Neural cell (in vitro differentiated cells): ENCODE results near the gene MID2. TPM values are rescaled to one million over a fixed set of nuclear protein-coding genes. Genes with fewer than 3 reads are reported as not detected.

Experiments used
- H2AFZ ChIP-seq: fragments of 200-600, 300-800 bp; sonication (generic), shearing (Covaris generic); 2 replicates; pipeline ENCODE4 v1.6.0; 2014; ENCODE audit warnings: low read depth, mild to moderate bottlenecking, antibody characterized with exemption, low read length, moderate library complexity
- H3F3A ChIP-seq: fragments of 200-600 bp; shearing (Covaris generic); 2 replicates; pipeline ENCODE4 v1.6.1; 2016; ENCODE audit warnings: mild to moderate bottlenecking, moderate library complexity, mixed read lengths, antibody characterized with exemption, low read length; ENCODE audit not compliant: insufficient read depth, poor library complexity, severe bottlenecking
- H3K27ac ChIP-seq: fragments of 200-600, 300-800 bp; sonication (generic), shearing (Covaris generic); 2 replicates; pipeline ENCODE4 v1.5.1; 2014; ENCODE audit warnings: mild to moderate bottlenecking, low read length, moderate library complexity
- H3K27me3 ChIP-seq: fragments of 300-800, 200-600 bp; sonication (generic), shearing (Covaris generic); 2 replicates; pipeline ENCODE4 v1.6.0; 2014; ENCODE audit warnings: mild to moderate bottlenecking, low read depth, low read length, moderate library complexity; ENCODE audit not compliant: insufficient read depth
- H3K36me3 ChIP-seq: fragments of 300-800, 200-600 bp; sonication (generic), shearing (Covaris generic); 2 replicates; pipeline ENCODE4 v1.5.1; 2014; ENCODE audit warnings: mild to moderate bottlenecking, antibody characterized with exemption, low read length, moderate library complexity; ENCODE audit not compliant: insufficient read depth
- H3K4me2 ChIP-seq: fragments of 300-800, 200-600 bp; sonication (generic), shearing (Covaris generic); 2 replicates; pipeline ENCODE4 v1.6.0; 2014; ENCODE audit warnings: mild to moderate bottlenecking, low read length
- H3K4me3 ChIP-seq: fragments of 300-800, 200-600 bp; sonication (generic), shearing (Covaris generic); 2 replicates; pipeline ENCODE4 v1.5.1; 2014; ENCODE audit warnings: mild to moderate bottlenecking, low read length, moderate library complexity
- H3K79me2 ChIP-seq: fragments of 200-600 bp; shearing (Covaris generic); replicated peaks from 2 replicates; pipeline ENCODE4 v1.6.0; 2014; ENCODE audit warnings: mild to moderate bottlenecking, low read length, moderate library complexity; ENCODE audit not compliant: insufficient read depth
- H3K9ac ChIP-seq: fragments of 300-800, 200-600 bp; sonication (generic), shearing (Covaris generic); 2 replicates; pipeline ENCODE4 v1.6.1; 2016; ENCODE audit warnings: mild to moderate bottlenecking, low read length, mixed read lengths
- H3K9me2 ChIP-seq: fragments of 200-600 bp; shearing (Covaris generic); 2 replicates; pipeline ENCODE4 v1.6.1; 2016; ENCODE audit warnings: mild to moderate bottlenecking, low read length, mixed read lengths; ENCODE audit not compliant: insufficient read depth
- H3K9me3 ChIP-seq: fragments of 200-600, 300-800 bp; sonication (generic), shearing (Covaris generic); 2 replicates; pipeline ENCODE4 v1.6.1; 2016; ENCODE audit warnings: mild to moderate bottlenecking, mixed run types, low read length, moderate library complexity, mixed read lengths
- H4K20me1 ChIP-seq: fragments of 200-600 bp; shearing (Covaris generic); 2 replicates; pipeline ENCODE4 v1.6.1; 2016; ENCODE audit warnings: mild to moderate bottlenecking, mixed run types; ENCODE audit not compliant: insufficient read depth
- CTCF ChIP-seq: fragments of 450-650 bp; IDR thresholded peaks from 2 replicates; pipeline ENCODE4 v1.5.1; 2014; ENCODE audit warnings: antibody characterized with exemption, mild to moderate bottlenecking, moderate library complexity; ENCODE audit not compliant: poor library complexity, severe bottlenecking
- EP300 ChIP-seq: fragments of 450-650 bp; conservative IDR thresholded peaks from 2 replicates; pipeline ENCODE4 v1.6.1; 2014; ENCODE audit warnings: antibody characterized with exemption, mild to moderate bottlenecking, moderate library complexity; ENCODE audit not compliant: poor library complexity, severe bottlenecking
- EZH2 ChIP-seq: fragments of 200-600, 300-800 bp; shearing (Covaris generic), sonication (generic); IDR thresholded peaks from 2 replicates; pipeline ENCODE4 v1.6.1; 2014; ENCODE audit warnings: antibody characterized with exemption, low read length, borderline replicate concordance, mild to moderate bottlenecking; ENCODE audit not compliant: insufficient read depth, poor library complexity, severe bottlenecking
- MXI1 ChIP-seq: fragments of 450-650 bp; conservative IDR thresholded peaks from 2 replicates; pipeline ENCODE4 v1.6.1; 2014; ENCODE audit warnings: antibody characterized with exemption, mild to moderate bottlenecking; ENCODE audit not compliant: poor library complexity, severe bottlenecking
- POLR2AphosphoS5 ChIP-seq: IDR thresholded peaks from 2 replicates; pipeline ENCODE4 v1.6.1; 2012
- RAD21 ChIP-seq: fragments of 450-650 bp; conservative IDR thresholded peaks from 2 replicates; pipeline ENCODE4 v1.6.1; 2014; ENCODE audit warnings: antibody characterized with exemption, mild to moderate bottlenecking, moderate library complexity
- REST ChIP-seq: IDR thresholded peaks from 2 replicates; pipeline ENCODE4 v1.6.1; 2012; ENCODE audit warnings: borderline replicate concordance
- SMC3 ChIP-seq: fragments of 450-650 bp; conservative IDR thresholded peaks from 2 replicates; pipeline ENCODE4 v1.6.1; 2014; ENCODE audit warnings: antibody characterized with exemption, mild to moderate bottlenecking, moderate library complexity; ENCODE audit not compliant: poor library complexity
- TAF1 ChIP-seq: IDR thresholded peaks from 2 replicates; pipeline ENCODE4 v1.6.1; 2012; ENCODE audit warnings: low read depth
- polyA plus RNA-seq: library from polyadenylated mRNA; depleted of rRNA; stranded (reverse); fragments of >200 nt; gene quantifications from 2 replicates; pipeline ENCODE4 v1.2.3, GENCODE V29; 2014

MID2 gene
- polyA plus RNA-seq, 1 donor from 2014 or later, result 4.2 TPM

GRCh38 chrX:107818900-107819521 is 6.7 kb upstream of the MID2 start:
- Histone ChIP-seq H3K27me3 (no peaks in the 10 kb centered on the region), H3K9ac (no peak overlapping the region), H4K20me1 (no peaks in the 10 kb centered on the region), H3K9me3 (no peaks in the 10 kb centered on the region), H3K79me2 (no peaks in the 10 kb centered on the region), H3K4me3 (no peak overlapping the region), H3F3A (no peaks in the 10 kb centered on the region), H3K27ac (no peak overlapping the region), H3K4me2 (no peak overlapping the region), H2AFZ (no peak overlapping the region), H3K9me2 (no peaks in the 10 kb centered on the region), H3K36me3 (no peaks in the 10 kb centered on the region)
- TF ChIP-seq RAD21, result no peak
- no peak for TF ChIP-seq SMC3
- no peak for TF ChIP-seq CTCF
- no peak for TF ChIP-seq POLR2AphosphoS5
- no peak for TF ChIP-seq EZH2
- TF ChIP-seq TAF1, result no peak
- TF ChIP-seq REST, result no peak
- TF ChIP-seq MXI1, result no peak
- TF ChIP-seq EP300, result no peak

GRCh38 chrX:107823042-107823441 is 2.6 kb upstream of the MID2 start:
- no peak overlapping the region for H3K9ac ChIP-seq
- no peak overlapping the region for H3K4me2 ChIP-seq
- no peak overlapping the region for H3K4me3 ChIP-seq
- no peaks in the 10 kb centered on the region for H3K9me2 ChIP-seq
- no peak overlapping the region for H2AFZ ChIP-seq
- no peaks in the 10 kb centered on the region for H3K36me3 ChIP-seq
- H3K27ac ChIP-seq, result no peak overlapping the region
- H3F3A ChIP-seq, result no peaks in the 10 kb centered on the region
- no peaks in the 10 kb centered on the region for H3K79me2 ChIP-seq
- H3K9me3 ChIP-seq, result no peaks in the 10 kb centered on the region
- no peaks in the 10 kb centered on the region for H3K27me3 ChIP-seq
- TF ChIP-seq REST (no peak), EP300 (no peak), RAD21 (no peak), TAF1 (no peak), CTCF (no peak)
- no peaks in the 10 kb centered on the region for H4K20me1 ChIP-seq
